GM12891 (cell line): ENCODE data around the gene RANBP10.
A peak's percentile ranks its signal among the peaks of the same experiment; 100 is the strongest.
"Not testable (repeated sequence)": the region's sequence is repeated elsewhere in the genome, so short reads cannot be mapped to it uniquely, and the experiment has no call there.

Experiments
- DNase-seq: peaks from one replicate; pipeline ENCODE4 v3.0.0; 2011; ENCODE audit warnings: low spot score; ENCODE audit not compliant: insufficient read length
- FAIRE-seq: peaks from 2 replicates; lab custom pipeline; 2011; peaks lifted over from hg19 to GRCh38; lab: Jason Lieb, UNC
- PAX5 ChIP-seq: IDR thresholded peaks from 2 replicates; pipeline ENCODE4 v1.6.1; 2011; ENCODE audit warnings: low read length, moderate library complexity, mild to moderate bottlenecking; ENCODE audit not compliant: insufficient read depth, severe bottlenecking
- POLR2A ChIP-seq: IDR thresholded peaks from 2 replicates; pipeline ENCODE4 v1.6.1; 2011; ENCODE audit warnings: low read depth, low read length, control low read depth
- POLR2AphosphoS5 ChIP-seq: IDR thresholded peaks from 2 replicates; pipeline ENCODE4 v1.6.1; 2011; ENCODE audit warnings: low read depth, low read length, control low read depth
- POU2F2 ChIP-seq: IDR thresholded peaks from 2 replicates; pipeline ENCODE4 v1.6.1; 2011; ENCODE audit warnings: low read depth, mild to moderate bottlenecking, control low read depth, low read length, moderate library complexity
- SPI1 ChIP-seq: IDR thresholded peaks from 2 replicates; pipeline ENCODE4 v1.6.1; 2011; ENCODE audit warnings: low read depth, low read length, control low read depth
- TAF1 ChIP-seq: IDR thresholded peaks from 2 replicates; pipeline ENCODE4 v1.6.1; 2011; ENCODE audit warnings: low read depth, low read length, control low read depth

RANBP10 gene

GRCh38 chr16:67752641-67753040 is 53.7 kb downstream of the RANBP10 start:
- no peak for TF ChIP-seq SPI1
- no peak for TF ChIP-seq POLR2AphosphoS5
- no peak for TF ChIP-seq PAX5
- no peak for TF ChIP-seq TAF1
- TF ChIP-seq POU2F2, result no peak
- no peak for TF ChIP-seq POLR2A
- FAIRE-seq, result no peak
- no peak for DNase-seq

DNA sequence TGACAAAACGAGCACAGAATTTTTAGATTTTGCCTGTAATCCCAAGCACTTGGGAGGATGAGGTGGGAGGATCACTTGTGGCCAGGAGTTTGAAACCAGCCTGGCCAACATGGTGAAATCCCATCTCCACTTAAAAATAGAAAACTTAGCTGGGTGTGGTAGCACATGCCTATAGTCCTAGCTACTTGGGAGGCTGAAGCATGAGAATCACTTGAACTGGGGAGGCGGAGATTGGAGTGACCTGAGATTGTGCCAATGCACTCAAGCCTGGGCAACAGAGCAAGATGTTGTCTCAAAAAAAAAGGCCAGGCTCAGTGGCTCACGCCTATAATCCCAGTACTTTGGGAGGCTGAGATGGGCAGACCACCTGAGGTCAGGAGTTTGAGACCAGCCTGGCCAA is 55.0 kb downstream of the RANBP10 start:
- not testable (repeated sequence) for FAIRE-seq, DNase-seq

DNA sequence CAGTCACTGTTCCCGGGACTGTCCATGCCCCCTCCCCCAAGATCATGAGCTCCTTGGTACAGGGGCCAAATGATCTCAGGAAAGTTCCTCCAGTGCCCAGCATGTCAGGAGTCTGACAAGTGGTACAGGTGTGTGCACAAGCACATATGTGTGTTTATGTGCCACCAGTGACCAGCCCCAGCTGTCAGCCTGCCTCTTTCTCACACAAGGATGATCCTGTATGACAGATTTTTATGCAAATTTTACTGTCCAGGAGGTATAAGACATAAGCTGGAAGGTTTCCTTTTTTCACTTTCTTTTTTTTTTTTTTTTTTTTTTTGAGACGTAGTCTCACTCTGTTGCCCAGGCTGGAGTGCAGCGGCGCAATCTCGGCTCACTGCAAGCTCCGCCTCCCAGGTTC is 55.9 kb downstream of the RANBP10 start:
- TF ChIP-seq TAF1 (no peak), POU2F2 (0 out of 2 replicates have a peak, but pooled peaks have one; percentile 42)
- no peak for DNase-seq
- FAIRE-seq, result peak; percentile 61

- TF ChIP-seq POU2F2 (peak; percentile 62; the same call in 1 of the 2 replicates), POLR2AphosphoS5 (no peak), POLR2A (no peak)
- FAIRE-seq (peak; percentile 89), DNase-seq (no peak)
These were observed 56.8 kb downstream of the RANBP10 start for GRCh38 chr16:67749436-67750078.

- TF ChIP-seq TAF1 (no peak), SPI1 (no peak), POLR2A (no peak)
- DNase-seq (no peak), FAIRE-seq (no peak)
These were observed 57.5 kb downstream of the RANBP10 start for GRCh38 chr16:67748834-67749233.

DNA sequence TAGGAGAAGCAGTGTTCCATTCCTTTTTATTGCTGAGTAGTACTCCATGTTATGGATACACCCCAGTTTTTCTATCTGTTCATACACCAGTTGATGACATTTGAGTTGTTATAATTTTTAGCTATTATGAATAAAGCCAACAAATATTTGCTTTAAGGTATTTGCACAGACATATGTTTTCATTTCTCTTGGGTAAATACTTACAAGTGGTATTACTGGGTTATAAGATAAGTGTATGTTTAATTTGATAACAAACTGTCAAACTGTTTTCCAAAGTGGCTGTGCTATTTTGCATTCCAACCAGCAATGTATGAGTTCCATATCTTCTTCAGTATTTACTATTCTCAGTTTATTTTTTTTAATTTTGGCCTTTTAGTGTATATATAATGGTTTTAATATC is 59.5 kb downstream of the RANBP10 start:
- TF ChIP-seq POLR2A (no peak), POU2F2 (no peak), POLR2AphosphoS5 (no peak), PAX5 (no peak), SPI1 (no peak), TAF1 (no peak)
- DNase-seq (no peak), FAIRE-seq (no peak)

DNA sequence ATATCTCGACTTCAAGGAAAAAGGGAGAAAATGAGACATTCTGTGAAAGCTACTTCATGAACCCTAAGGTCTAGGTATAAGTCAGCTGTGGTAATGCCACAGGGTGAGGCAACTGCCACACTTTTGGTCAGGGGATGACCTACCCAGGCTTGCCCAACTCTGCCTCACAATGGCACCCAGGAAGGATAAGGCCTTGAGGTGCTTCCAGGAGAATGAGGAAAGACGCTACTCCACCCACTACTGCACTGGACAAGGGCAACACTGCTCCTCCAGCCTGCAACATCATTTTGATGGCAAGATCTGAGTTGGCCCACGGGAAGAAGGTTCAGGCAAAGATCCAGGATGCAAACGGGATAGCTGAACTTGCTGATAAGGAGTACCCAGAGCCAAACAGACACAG is 65.2 kb downstream of the RANBP10 start:
- no peak for TF ChIP-seq PAX5
- no peak for TF ChIP-seq TAF1
- no peak for TF ChIP-seq POU2F2
- TF ChIP-seq POLR2A, result no peak
- TF ChIP-seq SPI1, result no peak
- TF ChIP-seq POLR2AphosphoS5, result no peak
- FAIRE-seq, result no peak
- DNase-seq, result no peak

GRCh38 chr16:67740391-67740790 is 66.0 kb downstream of the RANBP10 start:
- TF ChIP-seq POLR2A (no peak), SPI1 (no peak), POLR2AphosphoS5 (no peak), PAX5 (no peak), POU2F2 (no peak), TAF1 (no peak)
- no peak for DNase-seq
- no peak for FAIRE-seq

- no peak for DNase-seq
- FAIRE-seq, result no peak
- TF ChIP-seq POU2F2, result no peak
These were observed 69.5 kb downstream of the RANBP10 start for GRCh38 chr16:67736858-67737257.

GRCh38 chr16:67734731-67735201 is 71.6 kb downstream of the RANBP10 start:
- FAIRE-seq, result no peak
- TF ChIP-seq TAF1 (no peak), PAX5 (no peak), POU2F2 (no peak), POLR2A (no peak), POLR2AphosphoS5 (no peak), SPI1 (no peak)
- no peak for DNase-seq
